GM18526 (cell line): Measurements from ENCODE around the gene TRIM28.
A peak's percentile ranks its signal among the peaks of the same experiment; 100 is the strongest.

ENCODE experiments used
- POLR2A ChIP-seq: IDR thresholded peaks from 3 replicates; pipeline ENCODE4 v1.6.1; 2011; ENCODE audit not compliant: insufficient read length; ENCODE audit errors: extremely low read depth

The TRIM28 gene

GRCh38 chr19:58555369-58555885 lies 11.6 kb downstream of the TRIM28 start:
- TF ChIP-seq POLR2A = no peak

GRCh38 chr19:58555920-58556621 lies 12.2 kb downstream of the TRIM28 start:
- TF ChIP-seq POLR2A = no peak

- TF ChIP-seq POLR2A = no peak
These were observed 12.9 kb downstream of the TRIM28 start for GRCh38 chr19:58556622-58557220.

GRCh38 chr19:58557221-58558065 lies 13.6 kb downstream of the TRIM28 start:
- TF ChIP-seq POLR2A = no peak

GRCh38 chr19:58558066-58558622 lies 14.3 kb downstream of the TRIM28 start, which contains the start of gene UBE2M:
Gene UBE2M (minus strand): TSS chr19:58558611. CDS start chr19:58558381, 230 bp downstream.
- TF ChIP-seq POLR2A = no peak

- TF ChIP-seq POLR2A = no peak
These were observed 14.9 kb downstream of the TRIM28 start for GRCh38 chr19:58558623-58559274.

GRCh38 chr19:58559275-58560006 lies 15.6 kb downstream of the TRIM28 start:
- TF ChIP-seq POLR2A = peak; percentile 72

GRCh38 chr19:58560007-58560887 lies 16.4 kb downstream of the TRIM28 start:
- TF ChIP-seq POLR2A = no peak

GRCh38 chr19:58560921-58561320 lies 17.1 kb downstream of the TRIM28 start:
- TF ChIP-seq POLR2A = no peak

- TF ChIP-seq POLR2A = no peak
These were observed 17.7 kb downstream of the TRIM28 start for GRCh38 chr19:58561373-58562121.

GRCh38 chr19:58562122-58563033 lies 18.5 kb downstream of the TRIM28 start:
- no peak for TF ChIP-seq POLR2A

GRCh38 chr19:58563034-58563573 lies 19.2 kb downstream of the TRIM28 start:
- peak; percentile 9 for TF ChIP-seq POLR2A
